Measurements from ENCODE around the gene FGF12. TPM values are rescaled to one million over a fixed set of nuclear protein-coding genes. Genes with fewer than 3 reads are reported as not detected.
"Not testable (repeated sequence)": the region's sequence is repeated elsewhere in the genome, so short reads cannot be mapped to it uniquely, and the experiment has no call there.

The FGF12 gene
- total RNA-seq, 1 donor from 2014 or later, result 1.6 TPM

DNA sequence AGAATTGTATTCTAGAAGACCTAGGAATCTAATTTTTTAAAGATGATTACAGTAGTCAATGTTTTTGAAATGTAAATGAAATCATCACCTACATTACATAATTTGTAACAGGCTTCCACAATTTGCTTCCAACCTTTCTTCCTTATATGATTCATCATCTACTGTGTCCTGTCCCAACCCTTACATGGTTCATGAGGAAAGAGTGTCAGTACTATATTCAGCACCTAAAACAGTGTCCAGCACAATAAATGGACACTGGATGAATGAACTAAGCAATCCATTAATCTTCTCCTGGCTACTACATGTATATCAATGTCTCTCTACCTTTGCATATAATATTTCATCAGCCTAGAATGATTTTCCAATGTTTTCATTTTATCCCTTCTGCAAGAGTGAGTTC, 12.2 kb downstream of the FGF12 start:
- H3K4me3 ChIP-seq (ENCODE audit: low read depth, low read length), result no peak overlapping the region
- no peak for DNase-seq (ENCODE audit: low read depth)

DNA sequence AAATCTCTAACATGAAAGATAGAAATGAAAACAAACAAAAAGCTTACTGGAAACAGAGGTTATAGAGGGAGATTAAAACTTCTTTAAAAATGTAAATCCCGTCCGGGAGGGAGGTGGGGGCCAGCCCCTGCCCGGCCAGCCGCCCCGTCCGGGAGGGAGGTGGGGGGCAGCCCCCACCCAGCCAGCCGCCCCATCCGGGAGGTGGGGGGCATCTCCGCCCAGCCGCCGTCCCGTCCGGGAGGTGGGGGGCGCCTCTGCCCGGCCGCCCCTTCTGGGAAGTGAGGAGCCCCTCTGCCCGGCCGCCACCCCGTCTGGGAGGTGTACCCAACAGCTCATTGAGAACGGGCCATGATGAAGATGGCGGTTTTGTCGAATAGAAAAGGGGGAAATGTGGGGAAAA, 16.2 kb downstream of the FGF12 start:
- DNase-seq (ENCODE audit: low read depth), result not testable (repeated sequence)

More for the DNA sequence above, 12.2 kb downstream of the FGF12 start:
- TF ChIP-seq, protein P1, sequence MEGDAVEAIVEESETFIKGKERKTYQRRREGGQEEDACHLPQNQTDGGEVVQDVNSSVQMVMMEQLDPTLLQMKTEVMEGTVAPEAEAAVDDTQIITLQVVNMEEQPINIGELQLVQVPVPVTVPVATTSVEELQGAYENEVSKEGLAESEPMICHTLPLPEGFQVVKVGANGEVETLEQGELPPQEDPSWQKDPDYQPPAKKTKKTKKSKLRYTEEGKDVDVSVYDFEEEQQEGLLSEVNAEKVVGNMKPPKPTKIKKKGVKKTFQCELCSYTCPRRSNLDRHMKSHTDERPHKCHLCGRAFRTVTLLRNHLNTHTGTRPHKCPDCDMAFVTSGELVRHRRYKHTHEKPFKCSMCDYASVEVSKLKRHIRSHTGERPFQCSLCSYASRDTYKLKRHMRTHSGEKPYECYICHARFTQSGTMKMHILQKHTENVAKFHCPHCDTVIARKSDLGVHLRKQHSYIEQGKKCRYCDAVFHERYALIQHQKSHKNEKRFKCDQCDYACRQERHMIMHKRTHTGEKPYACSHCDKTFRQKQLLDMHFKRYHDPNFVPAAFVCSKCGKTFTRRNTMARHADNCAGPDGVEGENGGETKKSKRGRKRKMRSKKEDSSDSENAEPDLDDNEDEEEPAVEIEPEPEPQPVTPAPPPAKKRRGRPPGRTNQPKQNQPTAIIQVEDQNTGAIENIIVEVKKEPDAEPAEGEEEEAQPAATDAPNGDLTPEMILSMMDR (conservative IDR thresholded peaks at IDR 0.05; ENCODE audit: low read depth, low read length), result no peak

DNA sequence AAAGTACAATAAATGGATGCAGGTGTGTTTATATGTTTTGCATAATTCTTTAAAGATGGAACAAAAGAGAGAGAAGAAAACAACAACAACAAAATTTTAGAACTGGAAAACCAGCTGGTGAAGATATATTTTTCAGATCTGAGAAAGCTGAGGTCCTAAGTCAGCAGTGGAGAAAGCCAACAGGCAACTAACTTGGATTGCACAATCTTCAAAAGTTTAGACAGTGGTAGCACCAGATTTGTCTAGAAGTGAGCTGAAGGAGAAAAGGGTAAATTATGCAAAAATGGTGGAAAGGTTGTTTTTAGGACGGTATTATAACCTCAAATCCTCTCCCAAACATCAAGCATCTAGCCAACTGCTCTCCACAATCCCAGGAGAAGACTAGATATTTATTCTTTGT, 17.0 kb downstream of the FGF12 start:
- TF ChIP-seq, protein P1 (conservative IDR thresholded peaks at IDR 0.05; ENCODE audit: low read depth, low read length), result no peak
- no peak overlapping the region for H3K4me3 ChIP-seq (ENCODE audit: low read depth, low read length)
- no peak for DNase-seq (ENCODE audit: low read depth)

More for the DNA sequence above, 16.2 kb downstream of the FGF12 start:
- not testable (repeated sequence) for H3K4me3 ChIP-seq (ENCODE audit: low read depth, low read length)

DNA sequence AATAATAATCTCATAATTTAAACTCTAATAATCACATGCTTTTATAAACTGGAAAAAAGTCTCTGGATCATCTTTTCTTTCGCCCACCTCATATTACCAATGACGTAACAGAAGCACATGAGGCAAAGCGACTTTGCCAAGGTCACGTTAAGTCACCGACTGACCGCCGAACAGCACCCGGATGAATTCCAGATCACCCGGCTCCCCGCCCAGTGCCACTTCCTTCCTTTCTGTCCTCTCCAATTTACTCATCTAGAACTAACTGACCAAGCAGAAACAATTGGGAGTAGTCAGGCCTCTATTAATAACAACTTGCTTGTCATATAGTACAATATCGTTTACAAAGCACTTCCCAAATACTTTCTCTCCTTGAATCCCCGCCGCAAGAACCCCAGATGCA, 21.1 kb downstream of the FGF12 start:
- TF ChIP-seq, protein P1 (conservative IDR thresholded peaks at IDR 0.05; ENCODE audit: low read depth, low read length), result no peak
- DNase-seq (ENCODE audit: low read depth), result no peak
- H3K4me3 ChIP-seq (ENCODE audit: low read depth, low read length), result no peak overlapping the region

DNA sequence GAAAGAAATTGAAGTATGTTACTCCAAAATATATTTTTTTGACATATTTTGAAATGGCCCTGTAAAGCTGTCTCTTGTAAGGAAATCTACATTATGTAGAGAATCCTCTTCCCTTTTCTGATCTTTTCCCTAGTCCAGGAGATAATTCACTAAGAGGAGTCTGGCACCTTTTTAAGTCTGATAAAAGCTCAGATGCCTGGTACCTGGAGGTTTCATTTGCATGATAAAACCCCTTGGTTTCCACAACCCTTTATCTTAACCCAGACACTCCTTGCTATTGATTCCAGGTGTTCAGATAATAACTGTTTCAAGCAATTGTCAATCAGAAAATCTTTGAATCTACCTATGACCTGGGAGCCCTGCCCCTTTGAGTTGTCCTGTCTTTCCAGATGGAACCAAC, 26.5 kb downstream of the FGF12 start:
- no peak overlapping the region for H3K4me3 ChIP-seq (ENCODE audit: low read depth, low read length)
- DNase-seq (ENCODE audit: low read depth), result no peak
- TF ChIP-seq, protein P1 (conservative IDR thresholded peaks at IDR 0.05; ENCODE audit: low read depth, low read length), result no peak

DNA sequence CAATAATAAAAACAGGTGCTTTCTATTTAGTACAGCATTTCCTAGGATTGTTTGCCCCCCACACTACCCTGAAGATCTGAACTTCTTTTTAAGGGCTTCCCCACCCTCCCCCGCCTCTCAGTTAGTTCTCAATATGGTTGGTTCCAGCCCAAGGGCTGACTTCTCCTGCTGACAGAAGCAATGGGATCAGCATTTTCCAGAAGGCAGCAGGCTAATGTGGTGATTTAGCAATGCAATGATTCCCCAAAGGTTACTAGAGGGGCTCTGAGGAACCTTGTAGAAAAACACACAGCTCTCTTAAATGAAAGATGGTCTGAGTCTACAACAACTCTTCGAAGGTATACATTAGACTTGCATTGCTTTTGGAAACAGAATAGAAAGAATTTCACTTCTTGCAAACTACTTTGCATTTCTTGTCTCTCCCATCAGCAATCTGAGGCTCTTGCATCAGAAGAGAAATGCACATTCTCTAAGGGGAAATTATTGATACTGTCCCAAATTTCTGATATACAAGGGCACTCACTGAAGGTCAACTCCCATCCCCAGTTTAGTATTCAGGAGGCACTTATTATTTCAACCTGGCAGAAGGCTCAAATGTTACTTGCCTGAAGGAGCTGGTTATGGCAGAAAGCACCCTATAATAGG, 30.3 kb downstream of the FGF12 start:
- no peak for DNase-seq (ENCODE audit: low read depth)
- TF ChIP-seq, protein P1 (conservative IDR thresholded peaks at IDR 0.05; ENCODE audit: low read depth, low read length), result no peak
- H3K4me3 ChIP-seq (ENCODE audit: low read depth, low read length), result no peak overlapping the region

DNA sequence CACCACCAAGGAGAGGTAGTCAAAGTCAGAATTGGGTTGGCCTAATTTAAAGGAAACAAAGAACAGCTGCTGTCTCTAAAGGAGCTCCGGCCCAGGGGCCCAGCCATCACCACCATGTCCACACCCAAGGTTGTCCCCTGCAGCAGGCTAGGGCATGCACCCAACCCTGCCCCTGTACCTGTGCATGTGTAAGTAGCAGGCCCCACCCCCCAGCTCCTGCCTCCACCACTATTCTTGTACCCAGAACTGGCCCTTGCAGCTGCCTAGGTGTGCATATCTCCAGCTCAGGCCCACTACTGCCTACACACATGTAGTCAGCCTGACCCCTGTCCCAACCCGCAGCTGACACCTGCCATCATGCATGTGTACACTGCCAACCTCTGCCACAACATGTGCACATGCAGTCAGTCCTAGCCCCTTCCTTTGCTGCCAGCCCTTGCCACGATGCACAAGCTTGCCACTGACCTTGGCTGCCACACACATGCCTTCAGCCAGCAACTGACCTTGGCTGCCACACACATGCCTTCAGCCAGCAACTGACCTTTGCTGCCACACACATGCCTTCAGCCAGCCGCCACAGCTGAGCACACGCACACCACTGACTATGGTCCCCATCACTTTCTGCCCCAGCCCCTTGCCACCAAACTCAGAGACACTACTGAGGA, 39.7 kb downstream of the FGF12 start:
- no peak overlapping the region for H3K4me3 ChIP-seq (ENCODE audit: low read depth, low read length)
- no peak for DNase-seq (ENCODE audit: low read depth)
- TF ChIP-seq, protein P1 (conservative IDR thresholded peaks at IDR 0.05; ENCODE audit: low read depth, low read length), result no peak
